ENCODE results near the gene HSPA1A.
"Not testable (repeated sequence)": the region's sequence is repeated elsewhere in the genome, so short reads cannot be mapped to it uniquely, and the experiment has no call there.

The HSPA1A gene

GRCh38 chr6:31836474-31837368, 21.4 kb downstream of the HSPA1A start:
- no peak for DNase-seq (ENCODE audit: low spot score)

- DNase-seq (ENCODE audit: low spot score), result no peak
Measured at GRCh38 chr6:31837369-31838113, 22.2 kb downstream of the HSPA1A start.

GRCh38 chr6:31838114-31838553, 22.8 kb downstream of the HSPA1A start:
- DNase-seq (ENCODE audit: low spot score), result not testable (repeated sequence)

- DNase-seq (ENCODE audit: low spot score), result no peak
Measured at GRCh38 chr6:31838968-31839367, 23.6 kb downstream of the HSPA1A start.

GRCh38 chr6:31839779-31840126, 24.4 kb downstream of the HSPA1A start:
- DNase-seq (ENCODE audit: low spot score), result not testable (repeated sequence)

GRCh38 chr6:31842053-31842452, 26.7 kb downstream of the HSPA1A start:
- DNase-seq (ENCODE audit: low spot score), result no peak

GRCh38 chr6:31844507-31844906, 29.2 kb downstream of the HSPA1A start:
- no peak for DNase-seq (ENCODE audit: low spot score)

GRCh38 chr6:31847276-31847978, 32.1 kb downstream of the HSPA1A start:
- DNase-seq (ENCODE audit: low spot score), result no peak

- no peak for DNase-seq (ENCODE audit: low spot score)
Measured at GRCh38 chr6:31850765-31851484, 35.6 kb downstream of the HSPA1A start.

- DNase-seq (ENCODE audit: low spot score), result no peak
Measured at GRCh38 chr6:31851485-31851832, 36.1 kb downstream of the HSPA1A start.

- not testable (repeated sequence) for DNase-seq (ENCODE audit: low spot score)
Measured at GRCh38 chr6:31851980-31852718, 36.8 kb downstream of the HSPA1A start.

GRCh38 chr6:31857774-31858173, 42.4 kb downstream of the HSPA1A start:
- DNase-seq (ENCODE audit: low spot score), result not testable (repeated sequence)

GRCh38 chr6:31858707-31859106, 43.4 kb downstream of the HSPA1A start:
- no peak for DNase-seq (ENCODE audit: low spot score)

- no peak for DNase-seq (ENCODE audit: low spot score)
Measured at GRCh38 chr6:31859923-31860322, 44.6 kb downstream of the HSPA1A start.

- no peak for DNase-seq (ENCODE audit: low spot score)
Measured at GRCh38 chr6:31860349-31860748, 45.0 kb downstream of the HSPA1A start.

GRCh38 chr6:31861150-31861549, 45.8 kb downstream of the HSPA1A start:
- no peak for DNase-seq (ENCODE audit: low spot score)

GRCh38 chr6:31861919-31862343, 46.6 kb downstream of the HSPA1A start:
- DNase-seq (ENCODE audit: low spot score), result no peak

- peak; percentile 100 for DNase-seq (ENCODE audit: low spot score)
Measured at GRCh38 chr6:31862344-31863235, 47.2 kb downstream of the HSPA1A start, which contains the start of gene NEU1. Gene NEU1 (minus strand): TSS chr6:31862821. CDS start chr6:31862776, 45 bp downstream.

GRCh38 chr6:31864123-31864562, 48.8 kb downstream of the HSPA1A start:
- DNase-seq (ENCODE audit: low spot score), result not testable (repeated sequence)

GRCh38 chr6:31864818-31865204, 49.5 kb downstream of the HSPA1A start:
- DNase-seq (ENCODE audit: low spot score), result no peak
